ENCODE measurements around the gene RAB11FIP4. TPM values are rescaled to one million over a fixed set of nuclear protein-coding genes. Genes with fewer than 3 reads are reported as not detected.

RAB11FIP4 gene
- total and polyA plus RNA-seq, 2 donors (not counting 3 experiments of a cell fraction or from before 2014, with no cell fraction given) = 0.08 to 0.38 TPM

GRCh38 chr17:31477417-31478055 lies 86.1 kb downstream of the RAB11FIP4 start:
- H3K9me3 ChIP-seq (replicated peaks; ENCODE audit: control insufficient read depth, insufficient read depth, low read length) = no peaks in the 10 kb centered on the region
- H2AFZ ChIP-seq (ENCODE audit: low read depth, low read length) = no peak overlapping the region
- dilution Hi-C loops (cut with MboI; ENCODE audit: extremely low pct_ligation_motif_present, low sequenced_read_pairs) (no loop called here), intact Hi-C loops (cut with micrococcal nuclease) (no loop called here)
- H3K4me3 ChIP-seq (replicated peaks in 1 of 3; ENCODE audit: insufficient read depth in 1 of 3, low read depth in 1 of 3, low read length in 3 of 3) = no peak overlapping the region
- TF ChIP-seq POLR2AphosphoS5 (IDR thresholded peaks at IDR 0.05; ENCODE audit: insufficient read depth, low read depth, low read length) = no peak
- TF ChIP-seq EZH2 (IDR thresholded peaks at IDR 0.05; ENCODE audit: borderline replicate concordance, low read depth, low read length, severe bottlenecking) = no peak
- TF ChIP-seq MYC (IDR thresholded peaks at IDR 0.05; ENCODE audit: low read depth, low read length) = no peak
- no peak for TF ChIP-seq GATA2 (IDR thresholded peaks at IDR 0.05; ENCODE audit: insufficient read depth, insufficient read length, low read depth, low read length)
- TF ChIP-seq JUN (IDR thresholded peaks at IDR 0.05; ENCODE audit: borderline replicate concordance, insufficient read depth, insufficient read length, low read depth) = no peak
- TF ChIP-seq POLR2A (IDR thresholded peaks at IDR 0.05; ENCODE audit: low read depth, low read length) = no peak
- no peak for TF ChIP-seq MAX (IDR thresholded peaks at IDR 0.05; ENCODE audit: insufficient read depth, insufficient read length)
- no peak for TF ChIP-seq FOS (IDR thresholded peaks at IDR 0.05; ENCODE audit: borderline replicate concordance, insufficient read depth, low read length)
- TF ChIP-seq CTCF (IDR thresholded peaks at IDR 0.05; ENCODE audit: extremely low read depth in 1 of 2, insufficient read depth in 1 of 2, low read depth in 1 of 2, low read length in 2 of 2) = no peak
- H3K4me2 ChIP-seq (ENCODE audit: insufficient read depth, low read length) = no peak overlapping the region
- no peaks in the 10 kb centered on the region for H3K79me2 ChIP-seq (ENCODE audit: control insufficient read depth, insufficient read depth, low read length)
- no peak for FAIRE-seq
- H3K27me3 ChIP-seq (ENCODE audit: control insufficient read depth in 2 of 2, insufficient read depth in 2 of 2, low read length in 2 of 2) = peaks cover 10 to 14% of the 10 kb centered on the region in 2 experiments
- no TSS peak for BruUV-seq (replicated peaks)
- DNase-seq (ENCODE audit: low read depth, low spot score) = no peak
- no peak overlapping the region for H3K9ac ChIP-seq (replicated peaks; ENCODE audit: extremely low read depth, insufficient read depth, low read length)
- H3K9me1 ChIP-seq (replicated peaks; ENCODE audit: control insufficient read depth, extremely low read depth, insufficient read depth, low read length) = no peaks in the 10 kb centered on the region
- ChIA-PET CTCF (interaction anchor here (0.7 kb wide), 1 partner anchor 343 kb away, joined by 3 read pairs; no protein-coding TSS in a partner anchor), POLR2A (no interaction called here)
- no peak overlapping the region for H3K27ac ChIP-seq (ENCODE audit: insufficient read depth, low read depth, low read length)
- H3K4me1 ChIP-seq (ENCODE audit: control insufficient read depth, extremely low read depth, insufficient read depth, low read length) = no peaks in the 10 kb centered on the region
- no peaks in the 10 kb centered on the region for H4K20me1 ChIP-seq (replicated peaks; ENCODE audit: control insufficient read depth, extremely low read depth, insufficient read depth, low read length)
- no peaks in the 10 kb centered on the region for H3K36me3 ChIP-seq (ENCODE audit: control insufficient read depth in 2 of 2, extremely low read depth in 1 of 2, insufficient read depth in 2 of 2, low read length in 2 of 2)
